H9 (cell line): ENCODE results near the gene TNFRSF4. TPM values are rescaled to one million over a fixed set of nuclear protein-coding genes. Genes with fewer than 3 reads are reported as not detected.

Experiments used
- DNase-seq: peaks from one replicate; pipeline ENCODE4 v3.0.0-alpha.2; 2017
- H2AFZ ChIP-seq: one replicate; pipeline ENCODE4 v1.6.1; 2013; ENCODE audit warnings: mild to moderate bottlenecking, low read length, control low read depth, moderate library complexity
- H2AK5ac ChIP-seq: 2 replicates; pipeline ENCODE4 v1.6.1; 2013; ENCODE audit warnings: low read length, control low read depth, mixed read lengths; ENCODE audit not compliant: insufficient read length
- H2BK120ac ChIP-seq: one replicate; pipeline ENCODE4 v1.6.1; 2013; ENCODE audit warnings: low read depth, mild to moderate bottlenecking, low read length, control low read depth, inconsistent platforms; ENCODE audit not compliant: poor library complexity, severe bottlenecking
- H2BK12ac ChIP-seq: 2 replicates; pipeline ENCODE4 v1.6.1; 2013; ENCODE audit warnings: low read length, control low read depth, mixed read lengths, low read depth; ENCODE audit not compliant: insufficient read length
- H2BK15ac ChIP-seq: 2 replicates; pipeline ENCODE4 v1.6.1; 2013; ENCODE audit warnings: low read depth, low read length, control low read depth
- H2BK20ac ChIP-seq: one replicate; pipeline ENCODE4 v1.6.1; 2013; ENCODE audit warnings: low read depth, mild to moderate bottlenecking, low read length, control low read depth, inconsistent platforms; ENCODE audit not compliant: poor library complexity, severe bottlenecking
- H2BK5ac ChIP-seq: 2 replicates; pipeline ENCODE4 v1.6.1; 2013; ENCODE audit warnings: low read length, control low read depth, mixed read lengths; ENCODE audit not compliant: insufficient read length
- H3K14ac ChIP-seq: 2 replicates; pipeline ENCODE4 v1.6.1; 2013; ENCODE audit warnings: low read length, control low read depth; ENCODE audit not compliant: insufficient read depth
- H3K18ac ChIP-seq: 2 replicates; pipeline ENCODE4 v1.6.1; 2013; ENCODE audit warnings: low read depth, mild to moderate bottlenecking, mixed read lengths, low read length, control low read depth; ENCODE audit not compliant: insufficient read length
- H3K23ac ChIP-seq: 2 replicates; pipeline ENCODE4 v1.6.1; 2013; ENCODE audit warnings: low read length, control low read depth, mixed read lengths, low read depth; ENCODE audit not compliant: insufficient read length
- H3K23me2 ChIP-seq: 2 replicates; pipeline ENCODE4 v1.6.1; 2013; ENCODE audit warnings: low read depth, mild to moderate bottlenecking, mixed read lengths, low read length, control low read depth; ENCODE audit not compliant: insufficient read length, poor library complexity, severe bottlenecking
- H3K27ac ChIP-seq: 2 replicates; pipeline ENCODE4 v1.5.1; 2013; ENCODE audit warnings: low read length, control low read depth, mixed read lengths, low read depth; ENCODE audit not compliant: insufficient read length
- H3K27me3 ChIP-seq: 2 replicates; pipeline ENCODE4 v1.6.1; 2013; ENCODE audit warnings: low read length, control low read depth, inconsistent platforms; ENCODE audit not compliant: insufficient read depth
- H3K4ac ChIP-seq: 2 replicates; pipeline ENCODE4 v1.6.1; 2013; ENCODE audit warnings: low read depth, mild to moderate bottlenecking, control low read depth, inconsistent platforms, low read length, moderate library complexity
- H3K4me1 ChIP-seq: 2 replicates; pipeline ENCODE4 v1.6.1; 2013; ENCODE audit warnings: low read length, control low read depth, inconsistent platforms; ENCODE audit not compliant: insufficient read depth
- H3K4me2 ChIP-seq: 2 replicates; pipeline ENCODE4 v1.6.1; 2013; ENCODE audit warnings: low read length, control low read depth, mixed read lengths; ENCODE audit not compliant: insufficient read length, insufficient read depth
- H3K56ac ChIP-seq: 2 replicates; pipeline ENCODE4 v1.6.1; 2013; ENCODE audit warnings: low read depth, mild to moderate bottlenecking, mixed read lengths, low read length, control low read depth; ENCODE audit not compliant: insufficient read length
- H3K79me1 ChIP-seq: 2 replicates; pipeline ENCODE4 v1.6.1; 2013; ENCODE audit warnings: low read depth, mild to moderate bottlenecking, moderate library complexity, low read length, control low read depth, inconsistent platforms; ENCODE audit not compliant: insufficient read depth, poor library complexity, severe bottlenecking
- H3K79me2 ChIP-seq: 2 replicates; pipeline ENCODE4 v1.6.1; 2013; ENCODE audit warnings: low read length, control low read depth, inconsistent platforms; ENCODE audit not compliant: insufficient read depth
- H3K9ac ChIP-seq: 2 replicates; pipeline ENCODE4 v1.6.1; 2013; ENCODE audit warnings: low read length, control low read depth, mixed read lengths; ENCODE audit not compliant: insufficient read length; ENCODE audit errors: extremely low read depth
- H3K9me3 ChIP-seq: one replicate; pipeline ENCODE4 v1.6.1; 2013; ENCODE audit warnings: low read depth, low read length, inconsistent platforms; ENCODE audit not compliant: control insufficient read depth
- H3T11ph ChIP-seq: one replicate; pipeline ENCODE4 v1.6.1; 2013; ENCODE audit warnings: mild to moderate bottlenecking, low read length, control low read depth, inconsistent platforms
- H4K20me1 ChIP-seq: one replicate; pipeline ENCODE4 v1.6.1; 2013; ENCODE audit not compliant: control insufficient read depth, insufficient read length, insufficient read depth
- H4K5ac ChIP-seq: 2 replicates; pipeline ENCODE4 v1.6.1; 2013; ENCODE audit warnings: low read depth, mild to moderate bottlenecking, mixed read lengths, low read length, control low read depth; ENCODE audit not compliant: insufficient read length
- H4K8ac ChIP-seq: replicated peaks from 2 replicates; pipeline ENCODE4 v1.6.1; 2013; ENCODE audit warnings: low read length, control low read depth, mixed read lengths, low read depth; ENCODE audit not compliant: insufficient read length
- H4K91ac ChIP-seq: 2 replicates; pipeline ENCODE4 v1.6.1; 2013; ENCODE audit warnings: low read depth, mild to moderate bottlenecking, moderate library complexity, mixed read lengths, low read length, control low read depth; ENCODE audit not compliant: insufficient read length
- H3K27ac Mint-ChIP-seq, 3 experiments: 2 replicates in 2 of 3; 3 replicates in 1 of 3; pipeline ENCODE4 v1.8.0; 2020 to 2021; ENCODE audit warnings: mixed read lengths in 3 of 3, mild to moderate bottlenecking in 1 of 3, moderate library complexity in 1 of 3
- H3K27me3 Mint-ChIP-seq: 2 replicates; pipeline ENCODE4 v1.8.0; 2021; ENCODE audit warnings: low read depth, mild to moderate bottlenecking, moderate library complexity, mixed read lengths
- H3K36me3 Mint-ChIP-seq, 3 experiments: 2 replicates in 2 of 3; 3 replicates in 1 of 3; pipeline ENCODE4 v1.8.0; 2020 to 2021; ENCODE audit warnings: low read depth in 3 of 3, mixed read lengths in 3 of 3; ENCODE audit not compliant: insufficient read depth in 1 of 3
- H3K4me1 Mint-ChIP-seq, 2 experiments: 2 replicates each; pipeline ENCODE4 v1.8.0; 2020; ENCODE audit warnings: mixed read lengths in 2 of 2
- H3K4me3 Mint-ChIP-seq, 2 experiments: 2 replicates in 1 of 2; 3 replicates in 1 of 2; pipeline ENCODE4 v1.8.0; 2020 to 2021; ENCODE audit warnings: mild to moderate bottlenecking in 2 of 2, mixed read lengths in 2 of 2, moderate library complexity in 1 of 2
- H3K9me3 Mint-ChIP-seq, 2 experiments: 2 replicates in 1 of 2; 3 replicates in 1 of 2; pipeline ENCODE4 v1.8.0; 2020; ENCODE audit warnings: mild to moderate bottlenecking in 2 of 2, mixed read lengths in 2 of 2, moderate library complexity in 1 of 2
- WGBS: extraction: QIAGEN DNeasy Blood & Tissue Kit; methylation state at CpG from one replicate; pipeline ENCODE4 v1.1.7; 2013; ENCODE audit warnings: missing lambda C conversion rate, low lambda C conversion rate, mixed read lengths; ENCODE audit not compliant: insufficient read length; ENCODE audit errors: extremely low coverage; 5-methylcytosine and 5-hydroxymethylcytosine counted together
- total RNA-seq: library from RNA; stranded (reverse); gene quantifications from 2 replicates; pipeline ENCODE4 v1.2.1, GENCODE V29; 2021
- TF ChIP-seq, protein P1 (sequence below): fragments of 200-600 bp; sonication (generic); conservative IDR thresholded peaks from 3 replicates; pipeline ENCODE4 v1.8.0; 2021; ENCODE audit warnings: antibody characterized with exemption, mild to moderate bottlenecking

Gene TNFRSF4
- total RNA-seq, 1 experiment from 2014 or later = 0.24 TPM

DNA sequence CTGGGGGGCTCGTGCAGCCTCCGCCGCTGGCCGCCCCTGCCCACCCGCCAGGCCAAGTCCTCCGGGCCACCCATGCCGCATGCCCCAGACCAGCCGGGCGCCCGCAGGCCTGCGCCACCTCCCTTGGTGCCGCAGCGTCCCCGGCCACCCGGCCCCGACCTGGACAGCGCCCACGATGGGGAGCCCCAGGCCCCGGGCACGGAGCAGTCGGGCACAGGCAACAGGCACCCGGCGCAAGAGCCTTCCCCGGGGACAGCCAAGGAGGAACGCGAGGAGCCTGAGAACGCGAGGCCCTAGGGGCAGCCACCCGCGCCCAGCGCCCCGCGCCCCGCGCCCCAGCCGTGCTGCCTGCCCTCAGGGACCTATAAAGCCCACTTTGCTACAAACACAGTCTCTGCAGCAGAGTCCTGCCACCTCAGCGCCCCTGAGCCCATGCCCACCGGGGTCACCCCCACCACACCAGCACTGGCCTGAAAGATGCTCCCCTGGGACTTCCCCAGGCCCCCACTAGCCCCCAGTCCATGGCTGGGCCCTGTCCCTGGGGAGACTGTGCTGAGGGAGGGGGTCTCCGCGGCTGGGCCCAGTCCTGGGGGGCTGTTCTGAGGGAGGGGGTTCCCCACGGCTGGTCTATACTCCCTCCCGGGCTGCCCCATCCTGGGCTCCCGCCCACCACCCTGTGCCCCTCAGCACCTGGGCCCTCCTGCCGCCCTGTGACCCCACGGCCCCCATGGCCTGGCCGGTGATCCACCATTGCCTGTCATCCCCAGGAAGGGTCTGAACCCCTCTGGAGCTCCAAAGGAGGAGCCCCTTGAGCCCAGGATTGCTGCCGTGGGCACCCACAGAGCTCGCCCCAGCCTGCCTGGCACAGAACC, 16.2 kb downstream of the TNFRSF4 start:
- H3K9ac ChIP-seq = no peak overlapping the region
- H3K79me1 ChIP-seq = no peaks in the 10 kb centered on the region
- H4K5ac ChIP-seq = no peak overlapping the region
- H3K9me3 ChIP-seq = no peaks in the 10 kb centered on the region
- H3K4me2 ChIP-seq = no peak overlapping the region
- H3K27me3 ChIP-seq = no peaks in the 10 kb centered on the region
- H3K9me3 Mint-ChIP-seq = peaks cover 15 to 25% of the 10 kb centered on the region in 2 experiments
- H2BK120ac ChIP-seq = no peak overlapping the region
- no peaks in the 10 kb centered on the region for H3K79me2 ChIP-seq
- no peaks in the 10 kb centered on the region for H4K20me1 ChIP-seq
- H3K4ac ChIP-seq = no peak overlapping the region
- peaks cover 3 to 4% of the 10 kb centered on the region in 2 experiments; a peak in 3 of 4 replicates for H3K4me1 Mint-ChIP-seq
- no peak overlapping the region for H3K18ac ChIP-seq
- no peaks in the 10 kb centered on the region for H3K23me2 ChIP-seq
- peak; percentile 25 for DNase-seq
- H3T11ph ChIP-seq = no peak overlapping the region
- H2BK20ac ChIP-seq = no peak overlapping the region
- no peak overlapping the region for H2BK5ac ChIP-seq
- no peaks in the 10 kb centered on the region for H3K4me1 ChIP-seq
- no peak overlapping the region for H4K8ac ChIP-seq
- WGBS = no CpG with 5 or more reads among the region's 48 CpGs
- TF ChIP-seq, protein P1, sequence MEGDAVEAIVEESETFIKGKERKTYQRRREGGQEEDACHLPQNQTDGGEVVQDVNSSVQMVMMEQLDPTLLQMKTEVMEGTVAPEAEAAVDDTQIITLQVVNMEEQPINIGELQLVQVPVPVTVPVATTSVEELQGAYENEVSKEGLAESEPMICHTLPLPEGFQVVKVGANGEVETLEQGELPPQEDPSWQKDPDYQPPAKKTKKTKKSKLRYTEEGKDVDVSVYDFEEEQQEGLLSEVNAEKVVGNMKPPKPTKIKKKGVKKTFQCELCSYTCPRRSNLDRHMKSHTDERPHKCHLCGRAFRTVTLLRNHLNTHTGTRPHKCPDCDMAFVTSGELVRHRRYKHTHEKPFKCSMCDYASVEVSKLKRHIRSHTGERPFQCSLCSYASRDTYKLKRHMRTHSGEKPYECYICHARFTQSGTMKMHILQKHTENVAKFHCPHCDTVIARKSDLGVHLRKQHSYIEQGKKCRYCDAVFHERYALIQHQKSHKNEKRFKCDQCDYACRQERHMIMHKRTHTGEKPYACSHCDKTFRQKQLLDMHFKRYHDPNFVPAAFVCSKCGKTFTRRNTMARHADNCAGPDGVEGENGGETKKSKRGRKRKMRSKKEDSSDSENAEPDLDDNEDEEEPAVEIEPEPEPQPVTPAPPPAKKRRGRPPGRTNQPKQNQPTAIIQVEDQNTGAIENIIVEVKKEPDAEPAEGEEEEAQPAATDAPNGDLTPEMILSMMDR = no peak
- H3K14ac ChIP-seq = no peak overlapping the region
- no peak overlapping the region for H3K4me3 Mint-ChIP-seq
- no peak overlapping the region for H2BK12ac ChIP-seq
- H4K91ac ChIP-seq = no peak overlapping the region
- no peak overlapping the region for H2AFZ ChIP-seq
- no peak overlapping the region for H3K56ac ChIP-seq
- no peaks in the 10 kb centered on the region for H3K36me3 Mint-ChIP-seq
- no peak overlapping the region for H3K23ac ChIP-seq
- peaks cover 36% of the 10 kb centered on the region for H3K27me3 Mint-ChIP-seq
- H2BK15ac ChIP-seq = no peak overlapping the region
- H2AK5ac ChIP-seq = no peak overlapping the region
- no peak overlapping the region for H3K27ac ChIP-seq
- H3K27ac Mint-ChIP-seq = no peak overlapping the region
